ENCODE measurements around the gene CASZ1. TPM values are rescaled to one million over a fixed set of nuclear protein-coding genes. Genes with fewer than 3 reads are reported as not detected.

CASZ1 gene
- total RNA-seq, 1 donor from 2014 or later, result 26.1 TPM

DNA sequence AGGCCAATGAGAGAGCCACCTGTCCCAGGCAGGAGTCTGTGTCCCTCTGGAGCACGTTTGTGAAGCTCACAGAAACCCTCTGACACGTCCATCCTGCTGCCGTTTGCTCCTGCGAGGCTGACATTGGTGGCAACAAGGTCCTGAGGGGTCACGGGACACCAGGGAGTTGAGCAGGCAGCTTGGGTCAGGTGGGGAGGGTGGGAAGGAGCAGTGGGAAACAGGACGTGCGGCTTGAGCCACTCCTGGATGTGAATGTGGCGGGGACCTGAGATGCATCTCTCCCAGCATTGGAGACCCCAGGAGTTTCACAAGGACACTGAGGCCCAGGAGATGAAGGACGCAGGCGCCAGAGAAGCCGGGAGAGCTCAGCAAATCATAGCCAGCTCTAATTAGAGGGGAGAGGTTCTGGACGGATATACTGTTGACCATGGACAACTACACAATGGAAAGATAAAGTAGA lies 172.7 kb downstream of the CASZ1 start:
- peaks cover 0 to 7% (median 3%) of the 10 kb centered on the region in 3 donors for H3K4me1 ChIP-seq (ENCODE audit: control insufficient read depth in 3 of 3, insufficient read depth in 3 of 3, low read length in 3 of 3)
- no peaks in the 10 kb centered on the region for H3K9me3 ChIP-seq (ENCODE audit: control insufficient read depth in 3 of 3, low read length in 3 of 3)

DNA sequence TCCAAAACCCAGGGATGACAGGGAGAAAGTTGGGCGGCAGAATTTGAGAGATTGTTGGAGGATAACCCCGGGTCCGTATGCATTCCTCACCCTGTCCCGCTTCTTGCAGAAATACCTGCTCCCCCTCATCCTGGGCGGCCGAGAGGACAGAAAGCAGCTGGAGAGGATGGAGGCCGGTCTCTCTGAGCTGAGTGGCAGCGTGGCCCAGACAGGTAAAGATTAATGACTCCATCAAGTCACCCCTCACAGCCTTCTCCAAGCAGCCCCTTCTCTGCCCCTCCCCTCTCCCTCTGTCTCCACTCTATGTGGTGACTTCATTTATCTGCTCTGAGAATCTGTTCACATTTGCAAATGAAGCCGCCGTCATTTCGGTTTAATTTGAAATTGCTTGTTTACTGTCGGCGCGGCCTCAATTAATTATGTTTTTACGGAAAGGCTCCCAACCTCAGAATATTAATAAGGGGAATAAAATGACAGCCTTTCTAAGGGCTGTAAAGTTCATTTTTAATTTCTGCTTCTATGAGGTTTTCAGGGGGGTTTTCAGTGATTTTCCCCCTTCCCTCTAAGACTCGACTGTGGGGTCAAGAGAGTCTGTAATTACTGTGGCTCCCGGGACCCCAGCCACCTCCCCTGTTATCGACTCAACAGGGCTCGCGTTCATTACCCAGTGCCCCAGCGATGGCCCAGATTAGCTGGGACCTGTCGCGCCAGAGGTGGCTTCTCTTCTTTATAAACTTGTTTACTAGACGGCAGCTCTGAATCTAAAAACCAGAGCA lies 173.3 kb downstream of the CASZ1 start:
- H3K4me1 ChIP-seq (ENCODE audit: control insufficient read depth in 3 of 3, insufficient read depth in 3 of 3, low read length in 3 of 3), result peaks cover 0 to 2% (median 2%) of the 10 kb centered on the region in 3 donors
- no peaks in the 10 kb centered on the region for H3K27me3 ChIP-seq (ENCODE audit: control insufficient read depth in 3 of 3, insufficient read depth in 3 of 3, low read length in 3 of 3)
- no peaks in the 10 kb centered on the region for H3K9me3 ChIP-seq (ENCODE audit: control insufficient read depth in 3 of 3, low read length in 3 of 3)
- no peak overlapping the region for H3K4me3 ChIP-seq (ENCODE audit: low read length in 3 of 3)
- peaks cover 14 to 23% (median 20%) of the 10 kb centered on the region in 3 donors for H3K36me3 ChIP-seq (ENCODE audit: control insufficient read depth in 3 of 3, insufficient read depth in 3 of 3, low read length in 3 of 3)
- no peak overlapping the region for H3K27ac ChIP-seq (ENCODE audit: low read depth, low read length)
- no peak overlapping the region for H3K9ac ChIP-seq (ENCODE audit: low read depth in 1 of 3, low read length in 3 of 3)

More for the DNA sequence above, 172.7 kb downstream of the CASZ1 start:
- Histone ChIP-seq H3K9ac (ENCODE audit: low read depth in 1 of 3, low read length in 3 of 3) (no peak overlapping the region), H3K27ac (ENCODE audit: low read depth, low read length) (no peak overlapping the region), H3K36me3 (ENCODE audit: control insufficient read depth in 3 of 3, insufficient read depth in 3 of 3, low read length in 3 of 3) (peaks cover 13 to 20% (median 19%) of the 10 kb centered on the region in 3 donors), H3K4me3 (ENCODE audit: low read length in 3 of 3) (no peak overlapping the region), H3K27me3 (ENCODE audit: control insufficient read depth in 3 of 3, insufficient read depth in 3 of 3, low read length in 3 of 3) (no peaks in the 10 kb centered on the region)

DNA sequence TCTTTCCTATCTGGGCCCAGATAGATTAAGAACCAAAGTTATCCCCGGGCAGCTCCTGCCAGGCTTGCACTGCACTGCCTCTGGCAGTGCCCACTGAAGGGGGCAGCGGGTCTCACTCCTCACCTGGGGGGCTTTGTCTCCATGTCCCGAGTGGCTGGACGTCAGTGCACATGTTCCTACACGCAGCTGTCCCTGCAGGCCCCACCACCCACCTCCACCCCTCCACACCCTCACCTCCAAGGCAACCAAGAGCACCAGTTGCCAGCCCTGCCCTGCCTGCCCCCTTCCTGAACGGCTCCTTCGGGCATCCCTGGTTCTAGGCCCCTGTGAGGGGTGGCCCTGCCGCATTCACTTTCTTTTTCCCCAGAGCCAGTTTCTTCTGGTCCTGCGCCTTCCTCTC lies 174.5 kb downstream of the CASZ1 start:
- Histone ChIP-seq H3K9ac (ENCODE audit: low read depth in 1 of 3, low read length in 3 of 3) (no peak overlapping the region), H3K36me3 (ENCODE audit: control insufficient read depth in 3 of 3, insufficient read depth in 3 of 3, low read length in 3 of 3) (peaks cover 14 to 23% (median 20%) of the 10 kb centered on the region in 3 donors), H3K27me3 (ENCODE audit: control insufficient read depth in 3 of 3, insufficient read depth in 3 of 3, low read length in 3 of 3) (no peaks in the 10 kb centered on the region), H3K27ac (ENCODE audit: low read depth, low read length) (no peak overlapping the region), H3K9me3 (ENCODE audit: control insufficient read depth in 3 of 3, low read length in 3 of 3) (no peaks in the 10 kb centered on the region), H3K4me3 (ENCODE audit: low read length in 3 of 3) (no peak overlapping the region), H3K4me1 (ENCODE audit: control insufficient read depth in 3 of 3, insufficient read depth in 3 of 3, low read length in 3 of 3) (peaks cover 0 to 2% (median 2%) of the 10 kb centered on the region in 3 donors)

DNA sequence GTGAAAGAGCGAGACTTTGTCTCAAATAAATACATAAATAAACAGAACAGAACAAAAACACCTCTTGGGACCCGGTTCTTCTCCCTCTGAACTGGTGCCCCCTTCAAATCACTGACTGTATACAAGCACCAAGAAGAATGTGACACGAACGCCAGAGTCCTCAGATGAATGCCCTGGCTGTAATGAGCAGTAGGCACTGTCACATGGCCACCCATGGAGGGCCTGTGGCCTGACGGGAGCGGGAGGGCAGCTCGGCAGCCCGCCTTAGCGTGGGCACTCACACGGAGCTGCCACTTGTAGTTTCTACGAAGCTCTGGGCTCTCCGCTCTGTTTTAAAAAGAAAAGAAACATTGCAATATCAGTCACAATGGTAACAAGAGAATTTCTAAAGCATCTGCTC lies 175.7 kb downstream of the CASZ1 start:
- H3K36me3 ChIP-seq (ENCODE audit: control insufficient read depth in 3 of 3, insufficient read depth in 3 of 3, low read length in 3 of 3), result peaks cover 14 to 23% (median 20%) of the 10 kb centered on the region in 3 donors
- H3K9me3 ChIP-seq (ENCODE audit: control insufficient read depth in 3 of 3, low read length in 3 of 3), result no peaks in the 10 kb centered on the region
- H3K9ac ChIP-seq (ENCODE audit: low read depth in 1 of 3, low read length in 3 of 3), result no peak overlapping the region
- no peak overlapping the region for H3K4me3 ChIP-seq (ENCODE audit: low read length in 3 of 3)
- H3K4me1 ChIP-seq (ENCODE audit: control insufficient read depth in 3 of 3, insufficient read depth in 3 of 3, low read length in 3 of 3), result no peaks in the 10 kb centered on the region
- no peak overlapping the region for H3K27ac ChIP-seq (ENCODE audit: low read depth, low read length)
- no peaks in the 10 kb centered on the region for H3K27me3 ChIP-seq (ENCODE audit: control insufficient read depth in 3 of 3, insufficient read depth in 3 of 3, low read length in 3 of 3)

DNA sequence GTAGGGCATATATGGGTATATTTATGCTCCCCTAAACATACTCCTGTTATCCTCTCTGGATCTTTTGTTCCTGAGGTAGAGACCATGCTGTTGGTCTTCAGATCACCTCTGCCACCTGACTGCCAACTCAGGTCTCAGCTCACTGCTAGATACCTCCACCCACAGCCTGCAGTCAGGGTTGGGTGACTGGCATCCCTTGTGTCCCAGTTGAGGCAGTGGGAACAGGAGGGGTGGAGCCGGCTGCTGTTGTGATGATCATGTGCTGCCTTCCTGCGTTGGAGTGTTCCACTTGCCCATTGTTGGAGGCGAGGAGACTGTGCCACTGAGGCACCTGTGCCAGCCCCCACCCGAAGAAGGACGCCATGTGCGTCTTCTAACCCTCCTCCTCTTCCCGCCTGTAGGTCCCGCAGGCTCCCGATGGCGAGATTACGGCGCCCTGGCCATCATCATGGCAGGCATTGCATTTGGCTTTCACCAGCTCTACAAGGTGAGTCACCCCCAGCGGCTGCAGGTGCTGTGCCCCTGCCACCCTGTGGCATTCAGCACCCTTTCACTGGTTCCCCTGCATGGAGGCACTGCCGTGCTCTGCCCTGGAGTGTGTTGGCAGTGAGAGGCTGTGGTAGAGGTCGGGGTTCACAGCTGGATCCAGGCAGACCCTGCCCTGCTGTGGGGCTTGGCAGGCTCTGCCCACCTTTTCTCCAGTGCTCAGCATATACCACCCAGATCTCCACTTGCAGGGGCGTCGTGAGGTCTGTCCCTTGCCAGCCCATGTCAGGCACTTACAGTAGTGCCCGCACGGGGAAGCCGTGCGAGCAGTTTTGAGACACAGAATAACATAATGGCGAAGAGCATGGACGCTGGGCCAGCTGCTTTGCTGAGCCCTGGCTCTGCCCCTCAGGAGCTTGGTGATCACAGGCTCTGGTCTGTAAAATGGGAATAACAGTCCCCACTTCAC lies 178.2 kb downstream of the CASZ1 start:
- peaks cover 0 to under 1% (median 0%) of the 10 kb centered on the region in 3 donors for H3K4me1 ChIP-seq (ENCODE audit: control insufficient read depth in 3 of 3, insufficient read depth in 3 of 3, low read length in 3 of 3)
- no peak overlapping the region for H3K27ac ChIP-seq (ENCODE audit: low read depth, low read length)
- no peaks in the 10 kb centered on the region for H3K9me3 ChIP-seq (ENCODE audit: control insufficient read depth in 3 of 3, low read length in 3 of 3)
- H3K36me3 ChIP-seq (ENCODE audit: control insufficient read depth in 3 of 3, insufficient read depth in 3 of 3, low read length in 3 of 3), result peaks cover 2 to 12% (median 6%) of the 10 kb centered on the region in 3 donors
- H3K9ac ChIP-seq (ENCODE audit: low read depth in 1 of 3, low read length in 3 of 3), result no peak overlapping the region
- no peak overlapping the region for H3K4me3 ChIP-seq (ENCODE audit: low read length in 3 of 3)
- no peaks in the 10 kb centered on the region for H3K27me3 ChIP-seq (ENCODE audit: control insufficient read depth in 3 of 3, insufficient read depth in 3 of 3, low read length in 3 of 3)

DNA sequence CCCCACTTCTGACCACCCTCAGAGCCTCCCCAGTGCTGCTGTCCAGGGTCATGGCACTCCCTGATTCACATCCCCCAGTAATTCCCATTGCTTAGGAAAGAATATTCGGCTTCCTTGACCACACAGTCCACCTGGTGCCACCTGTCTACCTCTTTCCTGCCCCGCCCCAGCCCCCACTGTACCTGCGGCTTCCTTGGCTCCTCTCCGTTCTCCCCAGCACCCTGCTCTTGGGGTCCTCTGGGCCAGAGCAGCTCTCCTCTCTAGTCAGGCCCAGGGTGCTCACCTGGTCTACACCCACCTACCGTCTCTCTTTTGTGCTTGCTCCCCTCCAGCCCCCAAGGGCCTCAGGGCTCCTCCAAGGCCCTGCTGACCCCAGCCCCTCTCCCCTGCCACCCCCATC lies 179.1 kb downstream of the CASZ1 start:
- peaks cover 0 to 8% (median 6%) of the 10 kb centered on the region in 3 donors for H3K4me1 ChIP-seq (ENCODE audit: control insufficient read depth in 3 of 3, insufficient read depth in 3 of 3, low read length in 3 of 3)
- no peak overlapping the region for H3K4me3 ChIP-seq (ENCODE audit: low read length in 3 of 3)

DNA sequence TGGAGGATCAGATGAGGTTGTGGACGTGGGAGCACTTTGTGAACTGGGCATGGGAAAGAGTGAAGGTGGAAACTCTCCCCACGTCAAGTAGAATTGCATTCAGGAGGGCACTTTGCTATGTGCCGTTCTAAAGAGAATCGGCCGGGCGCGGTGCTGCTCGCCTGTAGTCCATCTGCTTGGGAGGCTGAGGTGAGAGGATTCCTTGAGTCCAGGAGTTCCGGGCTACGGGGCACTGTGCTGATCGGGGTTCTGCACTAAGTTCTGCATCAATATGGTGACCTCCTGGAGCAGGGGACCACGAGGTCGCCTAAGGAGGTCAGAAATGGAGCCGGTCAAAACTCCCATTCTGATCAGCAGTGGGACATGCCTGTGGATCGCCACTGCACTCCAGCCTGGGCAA lies 179.8 kb downstream of the CASZ1 start:
- Histone ChIP-seq H3K9me3 (ENCODE audit: control insufficient read depth in 3 of 3, low read length in 3 of 3) (no peaks in the 10 kb centered on the region), H3K4me3 (ENCODE audit: low read length in 3 of 3) (no peak overlapping the region), H3K27me3 (ENCODE audit: control insufficient read depth in 3 of 3, insufficient read depth in 3 of 3, low read length in 3 of 3) (no peaks in the 10 kb centered on the region), H3K4me1 (ENCODE audit: control insufficient read depth in 3 of 3, insufficient read depth in 3 of 3, low read length in 3 of 3) (peaks cover 0 to 10% (median 7%) of the 10 kb centered on the region in 3 donors), H3K27ac (ENCODE audit: low read depth, low read length) (no peak overlapping the region), H3K36me3 (ENCODE audit: control insufficient read depth in 3 of 3, insufficient read depth in 3 of 3, low read length in 3 of 3) (peaks cover 0 to 7% (median 2%) of the 10 kb centered on the region in 3 donors), H3K9ac (ENCODE audit: low read depth in 1 of 3, low read length in 3 of 3) (no peak overlapping the region)

More for the DNA sequence above, 179.1 kb downstream of the CASZ1 start:
- Histone ChIP-seq H3K36me3 (ENCODE audit: control insufficient read depth in 3 of 3, insufficient read depth in 3 of 3, low read length in 3 of 3) (peaks cover 0 to 7% (median 2%) of the 10 kb centered on the region in 3 donors), H3K27ac (ENCODE audit: low read depth, low read length) (no peak overlapping the region), H3K27me3 (ENCODE audit: control insufficient read depth in 3 of 3, insufficient read depth in 3 of 3, low read length in 3 of 3) (no peaks in the 10 kb centered on the region), H3K9me3 (ENCODE audit: control insufficient read depth in 3 of 3, low read length in 3 of 3) (no peaks in the 10 kb centered on the region), H3K9ac (ENCODE audit: low read depth in 1 of 3, low read length in 3 of 3) (no peak overlapping the region)

DNA sequence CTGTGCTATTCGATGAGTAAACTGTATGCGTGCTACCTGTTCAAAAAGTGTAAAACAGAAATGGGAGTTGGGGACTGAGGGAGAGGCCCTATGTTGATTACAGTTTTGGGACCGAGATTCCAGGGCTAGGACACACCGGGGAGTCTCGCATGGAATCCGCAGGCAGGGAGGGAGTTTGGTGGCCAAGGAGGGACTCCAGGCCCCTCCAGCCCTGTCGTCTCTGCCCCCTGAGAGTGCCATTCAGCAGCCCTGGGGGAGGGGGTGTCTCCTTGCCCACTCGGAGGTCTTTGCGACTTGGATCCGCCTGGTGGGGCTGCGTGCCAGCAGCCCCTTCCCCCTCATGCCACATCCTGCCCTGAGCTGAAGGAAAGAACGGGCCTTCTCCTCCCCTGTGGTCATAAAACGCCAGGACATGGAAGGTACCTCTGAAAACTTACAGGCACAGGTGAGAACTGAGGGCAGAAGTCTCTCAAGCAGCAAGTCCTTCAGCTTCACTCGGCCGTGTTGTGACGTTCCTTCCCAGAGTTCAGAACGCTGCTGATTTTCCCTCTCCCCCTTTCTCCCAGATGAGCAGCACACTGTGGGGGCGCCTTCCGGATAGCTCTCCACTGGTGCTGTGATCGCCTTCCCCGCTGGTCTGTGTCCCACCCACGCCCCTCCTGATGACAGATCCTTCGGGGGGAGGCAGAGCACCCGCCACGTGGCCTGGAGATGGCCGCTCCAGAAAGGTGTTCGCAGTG lies 180.3 kb downstream of the CASZ1 start:
- H3K4me1 ChIP-seq (ENCODE audit: control insufficient read depth in 3 of 3, insufficient read depth in 3 of 3, low read length in 3 of 3), result peaks cover 0 to 12% (median 10%) of the 10 kb centered on the region in 3 donors
- H3K27ac ChIP-seq (ENCODE audit: low read depth, low read length), result no peak overlapping the region
- H3K27me3 ChIP-seq (ENCODE audit: control insufficient read depth in 3 of 3, insufficient read depth in 3 of 3, low read length in 3 of 3), result no peaks in the 10 kb centered on the region
- H3K36me3 ChIP-seq (ENCODE audit: control insufficient read depth in 3 of 3, insufficient read depth in 3 of 3, low read length in 3 of 3), result peaks cover 0 to 7% (median 2%) of the 10 kb centered on the region in 3 donors
- H3K9me3 ChIP-seq (ENCODE audit: control insufficient read depth in 3 of 3, low read length in 3 of 3), result no peaks in the 10 kb centered on the region
- H3K4me3 ChIP-seq (ENCODE audit: low read length in 3 of 3), result no peak overlapping the region
- no peak overlapping the region for H3K9ac ChIP-seq (ENCODE audit: low read depth in 1 of 3, low read length in 3 of 3)

DNA sequence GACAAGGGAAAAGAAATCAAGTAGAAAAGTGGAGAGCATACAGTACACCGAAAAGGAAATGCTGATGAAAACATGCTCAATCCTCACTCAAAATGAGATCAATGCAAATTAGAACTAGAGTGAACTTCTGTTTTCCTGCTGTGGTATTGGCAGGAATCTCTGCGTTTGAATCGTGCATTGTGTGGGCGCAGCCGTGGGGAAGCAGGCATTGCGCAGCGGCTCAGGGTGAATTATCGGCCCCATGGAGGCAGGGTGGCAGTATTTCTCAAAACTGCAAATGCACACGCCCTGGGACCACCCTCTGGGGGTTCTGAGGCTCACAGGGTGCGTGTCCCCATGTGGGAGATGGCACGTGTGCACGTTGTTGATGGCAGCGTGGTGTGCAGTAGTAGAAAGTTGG lies 181.1 kb downstream of the CASZ1 start:
- no peak overlapping the region for H3K27ac ChIP-seq (ENCODE audit: low read depth, low read length)
- H3K27me3 ChIP-seq (ENCODE audit: control insufficient read depth in 3 of 3, insufficient read depth in 3 of 3, low read length in 3 of 3), result no peaks in the 10 kb centered on the region
- H3K36me3 ChIP-seq (ENCODE audit: control insufficient read depth in 3 of 3, insufficient read depth in 3 of 3, low read length in 3 of 3), result peaks cover 0 to 7% (median 2%) of the 10 kb centered on the region in 3 donors
- peaks cover 0 to 19% (median 14%) of the 10 kb centered on the region in 3 donors for H3K4me1 ChIP-seq (ENCODE audit: control insufficient read depth in 3 of 3, insufficient read depth in 3 of 3, low read length in 3 of 3)
- H3K4me3 ChIP-seq (ENCODE audit: low read length in 3 of 3), result no peak overlapping the region
- no peak overlapping the region for H3K9ac ChIP-seq (ENCODE audit: low read depth in 1 of 3, low read length in 3 of 3)
- H3K9me3 ChIP-seq (ENCODE audit: control insufficient read depth in 3 of 3, low read length in 3 of 3), result no peaks in the 10 kb centered on the region
